ENCODE data around the gene NT5DC1. TPM values are rescaled to one million over a fixed set of nuclear protein-coding genes. Genes with fewer than 3 reads are reported as not detected.

NT5DC1 gene
- polyA plus RNA-seq, 1 donor from 2014 or later = 1.3 TPM

- no peaks in the 10 kb centered on the region for H3K9me3 ChIP-seq (ENCODE audit: low read length)
- no peak for TF ChIP-seq SMC3 (conservative IDR thresholded peaks at IDR 0.05; ENCODE audit: poor library complexity)
- no peak for TF ChIP-seq TAF1 (IDR thresholded peaks at IDR 0.05; ENCODE audit: low read depth)
- TF ChIP-seq, protein P1, sequence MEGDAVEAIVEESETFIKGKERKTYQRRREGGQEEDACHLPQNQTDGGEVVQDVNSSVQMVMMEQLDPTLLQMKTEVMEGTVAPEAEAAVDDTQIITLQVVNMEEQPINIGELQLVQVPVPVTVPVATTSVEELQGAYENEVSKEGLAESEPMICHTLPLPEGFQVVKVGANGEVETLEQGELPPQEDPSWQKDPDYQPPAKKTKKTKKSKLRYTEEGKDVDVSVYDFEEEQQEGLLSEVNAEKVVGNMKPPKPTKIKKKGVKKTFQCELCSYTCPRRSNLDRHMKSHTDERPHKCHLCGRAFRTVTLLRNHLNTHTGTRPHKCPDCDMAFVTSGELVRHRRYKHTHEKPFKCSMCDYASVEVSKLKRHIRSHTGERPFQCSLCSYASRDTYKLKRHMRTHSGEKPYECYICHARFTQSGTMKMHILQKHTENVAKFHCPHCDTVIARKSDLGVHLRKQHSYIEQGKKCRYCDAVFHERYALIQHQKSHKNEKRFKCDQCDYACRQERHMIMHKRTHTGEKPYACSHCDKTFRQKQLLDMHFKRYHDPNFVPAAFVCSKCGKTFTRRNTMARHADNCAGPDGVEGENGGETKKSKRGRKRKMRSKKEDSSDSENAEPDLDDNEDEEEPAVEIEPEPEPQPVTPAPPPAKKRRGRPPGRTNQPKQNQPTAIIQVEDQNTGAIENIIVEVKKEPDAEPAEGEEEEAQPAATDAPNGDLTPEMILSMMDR (IDR thresholded peaks at IDR 0.05; ENCODE audit: poor library complexity, severe bottlenecking) = no peak
- H3K4me3 ChIP-seq (ENCODE audit: low read length) = no peak overlapping the region
- H3K4me2 ChIP-seq (ENCODE audit: low read length) = no peak overlapping the region
- no peaks in the 10 kb centered on the region for H3K27me3 ChIP-seq (ENCODE audit: insufficient read depth, low read depth, low read length)
- no peaks in the 10 kb centered on the region for H3K9me2 ChIP-seq (ENCODE audit: insufficient read depth, low read length)
- H3K36me3 ChIP-seq (ENCODE audit: insufficient read depth, low read length) = no peaks in the 10 kb centered on the region
- no peak overlapping the region for H3K9ac ChIP-seq (ENCODE audit: low read length)
- H3F3A ChIP-seq (ENCODE audit: insufficient read depth, low read length, poor library complexity, severe bottlenecking) = no peaks in the 10 kb centered on the region
- no peak overlapping the region for H3K27ac ChIP-seq (ENCODE audit: low read length)
- no peaks in the 10 kb centered on the region for H4K20me1 ChIP-seq (ENCODE audit: insufficient read depth)
- H3K79me2 ChIP-seq (replicated peaks; ENCODE audit: insufficient read depth, low read length) = no peaks in the 10 kb centered on the region
- H2AFZ ChIP-seq (ENCODE audit: low read depth, low read length) = no peak overlapping the region
Measured at GRCh38 chr6:116115781-116116180, 15.1 kb downstream of the NT5DC1 start.

DNA sequence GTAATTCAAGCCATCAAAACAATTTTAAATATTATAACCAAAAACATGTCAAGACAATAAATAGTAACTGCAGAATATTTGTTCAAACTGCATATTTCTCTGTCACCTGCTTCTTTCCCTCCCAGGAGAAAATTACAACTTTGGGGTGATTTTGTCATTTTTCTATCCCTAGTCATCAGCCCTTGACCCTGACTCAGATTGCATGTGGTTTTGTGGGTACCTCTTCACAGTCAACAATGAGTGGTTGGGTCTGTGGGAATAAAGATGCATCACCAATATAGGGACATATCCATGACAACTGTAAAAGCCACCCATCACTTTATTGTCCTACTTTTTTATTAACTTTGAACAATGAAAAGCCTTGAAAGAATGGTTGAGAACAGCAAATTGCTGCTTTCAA lies 18.0 kb downstream of the NT5DC1 start:
- Histone ChIP-seq H3K4me3 (ENCODE audit: low read length) (no peak overlapping the region), H3K9ac (ENCODE audit: low read length) (no peak overlapping the region), H3K27me3 (ENCODE audit: insufficient read depth, low read depth, low read length) (no peaks in the 10 kb centered on the region), H3K27ac (ENCODE audit: low read length) (no peak overlapping the region), H3F3A (ENCODE audit: insufficient read depth, low read length, poor library complexity, severe bottlenecking) (no peaks in the 10 kb centered on the region), H3K9me2 (ENCODE audit: insufficient read depth, low read length) (no peaks in the 10 kb centered on the region), H3K79me2 (replicated peaks; ENCODE audit: insufficient read depth, low read length) (no peaks in the 10 kb centered on the region), H4K20me1 (ENCODE audit: insufficient read depth) (no peaks in the 10 kb centered on the region), H3K9me3 (ENCODE audit: low read length) (no peaks in the 10 kb centered on the region), H2AFZ (ENCODE audit: low read depth, low read length) (no peak overlapping the region), H3K36me3 (ENCODE audit: insufficient read depth, low read length) (no peaks in the 10 kb centered on the region), H3K4me2 (ENCODE audit: low read length) (no peak overlapping the region)
- TF ChIP-seq MXI1 (conservative IDR thresholded peaks at IDR 0.05; ENCODE audit: poor library complexity, severe bottlenecking) (no peak), RAD21 (conservative IDR thresholded peaks at IDR 0.05) (no peak), EZH2 (IDR thresholded peaks at IDR 0.05; ENCODE audit: borderline replicate concordance, insufficient read depth, low read length, poor library complexity, severe bottlenecking) (no peak), SMC3 (conservative IDR thresholded peaks at IDR 0.05; ENCODE audit: poor library complexity) (no peak), EP300 (conservative IDR thresholded peaks at IDR 0.05; ENCODE audit: poor library complexity, severe bottlenecking) (no peak), TAF1 (IDR thresholded peaks at IDR 0.05; ENCODE audit: low read depth) (no peak), POLR2AphosphoS5 (IDR thresholded peaks at IDR 0.05) (no peak)
- TF ChIP-seq, protein P1 (IDR thresholded peaks at IDR 0.05; ENCODE audit: poor library complexity, severe bottlenecking) = no peak
- TF ChIP-seq, protein P2, sequence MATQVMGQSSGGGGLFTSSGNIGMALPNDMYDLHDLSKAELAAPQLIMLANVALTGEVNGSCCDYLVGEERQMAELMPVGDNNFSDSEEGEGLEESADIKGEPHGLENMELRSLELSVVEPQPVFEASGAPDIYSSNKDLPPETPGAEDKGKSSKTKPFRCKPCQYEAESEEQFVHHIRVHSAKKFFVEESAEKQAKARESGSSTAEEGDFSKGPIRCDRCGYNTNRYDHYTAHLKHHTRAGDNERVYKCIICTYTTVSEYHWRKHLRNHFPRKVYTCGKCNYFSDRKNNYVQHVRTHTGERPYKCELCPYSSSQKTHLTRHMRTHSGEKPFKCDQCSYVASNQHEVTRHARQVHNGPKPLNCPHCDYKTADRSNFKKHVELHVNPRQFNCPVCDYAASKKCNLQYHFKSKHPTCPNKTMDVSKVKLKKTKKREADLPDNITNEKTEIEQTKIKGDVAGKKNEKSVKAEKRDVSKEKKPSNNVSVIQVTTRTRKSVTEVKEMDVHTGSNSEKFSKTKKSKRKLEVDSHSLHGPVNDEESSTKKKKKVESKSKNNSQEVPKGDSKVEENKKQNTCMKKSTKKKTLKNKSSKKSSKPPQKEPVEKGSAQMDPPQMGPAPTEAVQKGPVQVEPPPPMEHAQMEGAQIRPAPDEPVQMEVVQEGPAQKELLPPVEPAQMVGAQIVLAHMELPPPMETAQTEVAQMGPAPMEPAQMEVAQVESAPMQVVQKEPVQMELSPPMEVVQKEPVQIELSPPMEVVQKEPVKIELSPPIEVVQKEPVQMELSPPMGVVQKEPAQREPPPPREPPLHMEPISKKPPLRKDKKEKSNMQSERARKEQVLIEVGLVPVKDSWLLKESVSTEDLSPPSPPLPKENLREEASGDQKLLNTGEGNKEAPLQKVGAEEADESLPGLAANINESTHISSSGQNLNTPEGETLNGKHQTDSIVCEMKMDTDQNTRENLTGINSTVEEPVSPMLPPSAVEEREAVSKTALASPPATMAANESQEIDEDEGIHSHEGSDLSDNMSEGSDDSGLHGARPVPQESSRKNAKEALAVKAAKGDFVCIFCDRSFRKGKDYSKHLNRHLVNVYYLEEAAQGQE (IDR thresholded peaks at IDR 0.05; ENCODE audit: borderline replicate concordance) = no peak
